GM12874 (cell line): ENCODE data around the gene MTRR.

Experiments
- TF ChIP-seq, protein P1 (sequence below): IDR thresholded peaks from 2 replicates; pipeline ENCODE4 v1.5.1; 2011; ENCODE audit warnings: low read depth, mild to moderate bottlenecking, control low read depth, low read length, moderate library complexity; ENCODE audit not compliant: insufficient read depth

Gene MTRR

GRCh38 chr5:7908317-7908716, 39.4 kb downstream of the MTRR start:
- TF ChIP-seq, protein P1, sequence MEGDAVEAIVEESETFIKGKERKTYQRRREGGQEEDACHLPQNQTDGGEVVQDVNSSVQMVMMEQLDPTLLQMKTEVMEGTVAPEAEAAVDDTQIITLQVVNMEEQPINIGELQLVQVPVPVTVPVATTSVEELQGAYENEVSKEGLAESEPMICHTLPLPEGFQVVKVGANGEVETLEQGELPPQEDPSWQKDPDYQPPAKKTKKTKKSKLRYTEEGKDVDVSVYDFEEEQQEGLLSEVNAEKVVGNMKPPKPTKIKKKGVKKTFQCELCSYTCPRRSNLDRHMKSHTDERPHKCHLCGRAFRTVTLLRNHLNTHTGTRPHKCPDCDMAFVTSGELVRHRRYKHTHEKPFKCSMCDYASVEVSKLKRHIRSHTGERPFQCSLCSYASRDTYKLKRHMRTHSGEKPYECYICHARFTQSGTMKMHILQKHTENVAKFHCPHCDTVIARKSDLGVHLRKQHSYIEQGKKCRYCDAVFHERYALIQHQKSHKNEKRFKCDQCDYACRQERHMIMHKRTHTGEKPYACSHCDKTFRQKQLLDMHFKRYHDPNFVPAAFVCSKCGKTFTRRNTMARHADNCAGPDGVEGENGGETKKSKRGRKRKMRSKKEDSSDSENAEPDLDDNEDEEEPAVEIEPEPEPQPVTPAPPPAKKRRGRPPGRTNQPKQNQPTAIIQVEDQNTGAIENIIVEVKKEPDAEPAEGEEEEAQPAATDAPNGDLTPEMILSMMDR = no peak

GRCh38 chr5:7910738-7911428, 41.9 kb downstream of the MTRR start:
- TF ChIP-seq, protein P1 = no peak

- TF ChIP-seq, protein P1 = no peak
These were observed 47.3 kb downstream of the MTRR start for GRCh38 chr5:7916171-7916804.

- TF ChIP-seq, protein P1 = no peak
These were observed 48.5 kb downstream of the MTRR start for GRCh38 chr5:7917130-7918123.

- TF ChIP-seq, protein P1 = no peak
These were observed 57.2 kb downstream of the MTRR start for GRCh38 chr5:7925961-7926695.

- TF ChIP-seq, protein P1 = no peak
These were observed 57.8 kb downstream of the MTRR start for GRCh38 chr5:7926720-7927119.
